NCI-H526 treated with DMSO at 0.1 percent for 48 hours (cell line): ENCODE results near the gene KEAP1.
"Not testable (repeated sequence)": the region's sequence is repeated elsewhere in the genome, so short reads cannot be mapped to it uniquely, and the experiment has no call there.

Experiments used
- DNase-seq: peaks from one replicate; lab custom pipeline; 2025; lab: John Stamatoyannopoulos, UW

Gene KEAP1

GRCh38 chr19:10497371-10497770 is 5.8 kb downstream of the KEAP1 start:
- no peak for DNase-seq

GRCh38 chr19:10491472-10492047 is 11.6 kb downstream of the KEAP1 start:
- DNase-seq, result no peak

GRCh38 chr19:10486551-10486950 is 16.6 kb downstream of the KEAP1 start:
- DNase-seq, result no peak

GRCh38 chr19:10478903-10479384 is 24.2 kb downstream of the KEAP1 start:
- DNase-seq, result peak; percentile 52

GRCh38 chr19:10478476-10478875 is 24.7 kb downstream of the KEAP1 start:
- DNase-seq, result no peak

- DNase-seq, result no peak
Observed at GRCh38 chr19:10474962-10475451, 28.1 kb downstream of the KEAP1 start.

GRCh38 chr19:10473192-10473591 is 30.0 kb downstream of the KEAP1 start:
- no peak for DNase-seq

- DNase-seq, result peak; percentile 4
Observed at GRCh38 chr19:10471909-10472308, 31.2 kb downstream of the KEAP1 start.

GRCh38 chr19:10468133-10468532 is 35.0 kb downstream of the KEAP1 start:
- no peak for DNase-seq

- no peak for DNase-seq
Observed at GRCh38 chr19:10467104-10467706, 36.0 kb downstream of the KEAP1 start.

- DNase-seq, result no peak
Observed at GRCh38 chr19:10464456-10464855, 38.7 kb downstream of the KEAP1 start.

GRCh38 chr19:10462557-10462956 is 40.6 kb downstream of the KEAP1 start:
- no peak for DNase-seq

GRCh38 chr19:10462042-10462441 is 41.1 kb downstream of the KEAP1 start:
- not testable (repeated sequence) for DNase-seq

- peak; percentile 67 for DNase-seq
Observed at GRCh38 chr19:10461047-10461949, 41.9 kb downstream of the KEAP1 start.

GRCh38 chr19:10460714-10461046 is 42.5 kb downstream of the KEAP1 start:
- DNase-seq, result no peak

- not testable (repeated sequence) for DNase-seq
Observed at GRCh38 chr19:10458733-10459132, 44.4 kb downstream of the KEAP1 start.

GRCh38 chr19:10454267-10454666 is 48.9 kb downstream of the KEAP1 start:
- no peak for DNase-seq

GRCh38 chr19:10453852-10454251 is 49.3 kb downstream of the KEAP1 start:
- DNase-seq, result no peak

GRCh38 chr19:10452726-10453618 is 50.2 kb downstream of the KEAP1 start:
- DNase-seq, result no peak

- peak; percentile 22 for DNase-seq
Observed at GRCh38 chr19:10450853-10451609, 52.1 kb downstream of the KEAP1 start.
